Activated naive CD4-positive, alpha-beta T cell treated with anti-CD3 and anti-CD28 coated beads for 36 hours (primary cell): ENCODE results near the gene LACC1. TPM values are rescaled to one million over a fixed set of nuclear protein-coding genes. Genes with fewer than 3 reads are reported as not detected.
A peak's percentile ranks its signal among the peaks of the same experiment; 100 is the strongest.

Source experiments
- CTCF ChIA-PET: fragments of 350-600 bp; sonication (Branson Sonifier 250); formaldehyde crosslinking; loops from one replicate; lab custom pipeline; 2021; ENCODE audit warnings: antibody characterized with exemption; lab: Charles Lee
- DNase-seq: peaks from one replicate; pipeline ENCODE4 v3.0.0-alpha.2; 2020
- H3K27ac Mint-ChIP-seq: one replicate; pipeline ENCODE4 v1.8.0; 2021; ENCODE audit warnings: mild to moderate bottlenecking, mixed read lengths
- H3K27me3 Mint-ChIP-seq: one replicate; pipeline ENCODE4 v1.8.0; 2021; ENCODE audit warnings: low read depth, mixed read lengths
- H3K36me3 Mint-ChIP-seq: one replicate; pipeline ENCODE4 v1.8.0; 2021; ENCODE audit warnings: low read depth, mixed read lengths
- H3K4me1 Mint-ChIP-seq: one replicate; pipeline ENCODE4 v1.8.0; 2021; ENCODE audit warnings: low read depth, mixed read lengths
- H3K4me3 Mint-ChIP-seq: one replicate; pipeline ENCODE4 v1.8.0; 2021; ENCODE audit warnings: mild to moderate bottlenecking, moderate library complexity, mixed read lengths
- H3K9me3 Mint-ChIP-seq: one replicate; pipeline ENCODE4 v1.8.0; 2021; ENCODE audit warnings: mixed read lengths
- intact Hi-C: fragments of 100-400 bp; cut with micrococcal nuclease; formaldehyde crosslinking; loops from one replicate; pipeline ENCODE4 v1.15.1; 2023
- total RNA-seq, 2 experiments: library from RNA; stranded (reverse); gene quantifications; one replicate each; pipeline ENCODE4 v1.2.3, GENCODE V29; 2021

LACC1 gene
- total RNA-seq, 2 experiments from 2014 or later, result 2.3 to 3.1 TPM

DNA sequence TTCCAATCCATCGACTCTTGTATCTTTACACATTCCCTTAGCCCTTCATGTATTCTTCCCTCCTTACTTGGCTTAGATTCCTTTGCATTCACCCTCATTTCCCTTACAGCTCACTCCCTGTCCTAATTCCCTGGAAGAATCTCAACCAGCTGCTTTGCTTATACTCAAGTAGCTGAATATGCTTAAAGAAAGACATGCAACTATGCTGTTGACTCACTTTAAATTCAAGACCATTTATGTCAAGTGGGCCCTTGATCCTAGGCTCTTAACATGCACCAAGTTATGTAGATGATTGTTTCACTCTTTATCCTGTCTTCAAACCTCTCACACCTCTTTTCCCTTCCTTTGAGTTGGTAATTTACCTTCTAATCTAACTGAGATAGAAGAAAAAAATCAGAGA, 7.5 kb upstream of the LACC1 start:
- H3K4me1 Mint-ChIP-seq, result no peaks in the 10 kb centered on the region
- no peak overlapping the region for H3K4me3 Mint-ChIP-seq
- intact Hi-C loops, result loop anchor here (10.0 kb wide), 2 partner anchors 507 to 777 kb away; no protein-coding TSS in a partner anchor
- H3K27me3 Mint-ChIP-seq, result no peaks in the 10 kb centered on the region
- CTCF ChIA-PET, result no interaction called here
- H3K9me3 Mint-ChIP-seq, result no peaks in the 10 kb centered on the region
- DNase-seq, result no peak
- H3K27ac Mint-ChIP-seq, result no peak overlapping the region
- H3K36me3 Mint-ChIP-seq, result peaks cover 2% of the 10 kb centered on the region

DNA sequence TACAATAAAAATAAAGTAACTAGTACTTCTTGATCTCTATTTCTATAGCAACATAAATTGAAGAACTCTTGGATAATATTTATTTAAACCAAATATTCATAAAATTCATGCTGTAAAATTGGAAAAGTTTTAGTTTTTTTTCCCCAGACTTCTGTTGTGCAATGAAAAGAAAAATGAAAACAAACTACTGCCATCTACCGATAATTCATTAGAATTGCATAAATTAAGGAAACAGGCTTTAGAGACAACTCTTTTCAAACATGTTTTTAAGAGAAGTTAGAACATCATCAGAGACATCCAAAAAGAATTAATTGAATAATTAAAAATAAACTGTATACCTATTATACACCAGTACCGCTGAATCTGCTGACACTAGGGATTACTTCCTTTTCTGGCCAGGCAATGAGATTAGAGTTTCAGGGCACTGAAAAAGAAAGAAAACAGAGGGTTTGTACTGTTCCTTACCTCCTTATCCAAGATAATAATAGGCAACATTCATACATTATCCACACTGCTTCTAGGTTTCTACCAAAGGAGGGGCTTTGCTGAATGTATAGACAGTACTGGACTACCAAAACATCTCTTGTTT, 5.1 kb upstream of the LACC1 start:
- H3K27ac Mint-ChIP-seq, result no peak overlapping the region

DNA sequence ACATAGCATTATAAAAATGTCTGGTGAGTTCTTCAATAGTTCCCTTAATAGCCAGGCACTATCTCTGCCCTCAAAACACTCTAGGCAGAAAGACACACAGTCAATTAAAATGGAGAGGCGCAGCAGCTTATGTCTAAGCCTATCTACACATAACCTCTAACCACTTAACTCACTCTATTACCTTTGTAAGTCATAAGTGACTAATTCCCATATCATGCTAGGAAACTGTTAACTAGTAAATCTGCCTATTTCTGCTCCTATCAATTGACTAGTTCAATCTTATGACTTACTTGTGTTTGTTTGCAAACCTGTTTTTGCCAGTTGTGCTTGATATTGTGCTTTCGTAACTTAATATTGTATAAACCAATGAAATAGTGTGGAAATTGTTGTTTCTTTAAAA, 3.3 kb upstream of the LACC1 start:
- Mint-ChIP-seq H3K27me3 (peaks cover 8% of the 10 kb centered on the region), H3K4me1 (peaks cover 20% of the 10 kb centered on the region), H3K4me3 (no peak overlapping the region), H3K9me3 (no peaks in the 10 kb centered on the region), H3K36me3 (peaks cover 4% of the 10 kb centered on the region), H3K27ac (no peak overlapping the region)
- no peak for DNase-seq
- CTCF ChIA-PET, result interaction anchor here (0.6 kb wide), 1 partner anchor 968 kb away, joined by 4 read pairs; no protein-coding TSS in a partner anchor
- intact Hi-C loops, result loop anchor here (2.0 to 10.0 kb wide), 4 partner anchors 72 to 884 kb away; partner anchors contain the start of gene EPSTI1

More for the DNA sequence above, 5.1 kb upstream of the LACC1 start:
- H3K9me3 Mint-ChIP-seq, result no peaks in the 10 kb centered on the region
- DNase-seq, result no peak
- H3K27me3 Mint-ChIP-seq, result no peaks in the 10 kb centered on the region
- H3K4me3 Mint-ChIP-seq, result no peak overlapping the region
- no peaks in the 10 kb centered on the region for H3K36me3 Mint-ChIP-seq
- intact Hi-C loops, result loop anchor here (1.0 to 10.0 kb wide), 7 partner anchors 88 to 1279 kb away; partner anchors contain the start of genes ENOX1 and EPSTI1
- CTCF ChIA-PET, result interaction anchor here (1.3 kb wide), 1 partner anchor 70 kb away, joined by 4 read pairs; no protein-coding TSS in a partner anchor
- H3K4me1 Mint-ChIP-seq, result peaks cover 14% of the 10 kb centered on the region

DNA sequence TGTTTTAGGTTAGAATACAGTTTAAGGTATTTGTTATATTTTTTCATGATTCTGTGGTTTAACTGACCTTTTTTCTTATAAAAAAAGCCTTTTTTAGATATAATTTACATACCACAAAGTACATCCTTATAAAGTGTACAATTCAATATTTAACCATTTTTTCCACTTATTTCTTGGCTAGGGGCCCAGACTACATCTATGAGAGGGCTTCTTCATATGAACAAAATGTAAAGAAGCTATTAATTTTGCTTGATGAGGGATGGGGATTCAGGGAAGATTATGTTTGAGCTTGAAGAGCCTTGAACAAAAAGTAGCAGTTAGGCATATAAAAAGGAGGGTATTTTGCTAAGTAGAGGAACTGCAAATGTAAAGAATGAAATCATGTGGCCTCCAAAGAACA, 2.4 kb upstream of the LACC1 start:
- H3K4me1 Mint-ChIP-seq, result peaks cover 23% of the 10 kb centered on the region
- H3K4me3 Mint-ChIP-seq, result no peak overlapping the region
- H3K36me3 Mint-ChIP-seq, result peaks cover 4% of the 10 kb centered on the region
- no peaks in the 10 kb centered on the region for H3K9me3 Mint-ChIP-seq
- intact Hi-C loops, result loop anchor here (2.0 to 10.0 kb wide), 4 partner anchors 73 to 885 kb away; partner anchors contain the start of gene EPSTI1
- no peak for DNase-seq
- CTCF ChIA-PET, result interaction anchor here (0.7 kb wide), 1 partner anchor 212 kb away, joined by 3 read pairs; no protein-coding TSS in a partner anchor
- peaks cover 12% of the 10 kb centered on the region for H3K27me3 Mint-ChIP-seq
- no peak overlapping the region for H3K27ac Mint-ChIP-seq

DNA sequence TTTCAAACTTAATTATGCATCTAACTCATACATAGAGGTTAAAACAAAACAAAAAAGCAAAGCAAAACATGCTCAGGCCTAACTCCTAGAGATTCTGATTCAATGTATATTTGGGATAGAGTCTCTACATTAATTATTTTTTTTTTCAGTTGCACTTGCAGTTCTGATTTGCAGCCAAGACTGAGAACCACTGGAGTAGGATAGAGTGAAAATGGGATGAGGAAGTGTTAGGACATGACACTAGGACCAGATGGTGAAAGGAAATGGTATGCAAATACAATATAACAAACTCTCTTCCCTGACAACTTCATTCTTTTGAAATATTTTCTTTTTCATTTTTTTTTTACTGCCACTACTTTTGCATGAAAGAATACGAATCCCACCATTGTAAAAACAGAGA, 1.9 kb upstream of the LACC1 start:
- Mint-ChIP-seq H3K27me3 (peaks cover 12% of the 10 kb centered on the region), H3K4me1 (peaks cover 23% of the 10 kb centered on the region), H3K9me3 (no peaks in the 10 kb centered on the region), H3K36me3 (peaks cover 4% of the 10 kb centered on the region), H3K4me3 (no peak overlapping the region), H3K27ac (no peak overlapping the region)
- CTCF ChIA-PET, result interaction anchor here (0.7 kb wide), 2 partner anchors 213 to 638 kb away, joined by 3 to 4 read pairs; no protein-coding TSS in a partner anchor
- DNase-seq, result no peak
- intact Hi-C loops, result loop anchor here (2.0 to 10.0 kb wide), 4 partner anchors 73 to 885 kb away; partner anchors contain the start of gene EPSTI1

DNA sequence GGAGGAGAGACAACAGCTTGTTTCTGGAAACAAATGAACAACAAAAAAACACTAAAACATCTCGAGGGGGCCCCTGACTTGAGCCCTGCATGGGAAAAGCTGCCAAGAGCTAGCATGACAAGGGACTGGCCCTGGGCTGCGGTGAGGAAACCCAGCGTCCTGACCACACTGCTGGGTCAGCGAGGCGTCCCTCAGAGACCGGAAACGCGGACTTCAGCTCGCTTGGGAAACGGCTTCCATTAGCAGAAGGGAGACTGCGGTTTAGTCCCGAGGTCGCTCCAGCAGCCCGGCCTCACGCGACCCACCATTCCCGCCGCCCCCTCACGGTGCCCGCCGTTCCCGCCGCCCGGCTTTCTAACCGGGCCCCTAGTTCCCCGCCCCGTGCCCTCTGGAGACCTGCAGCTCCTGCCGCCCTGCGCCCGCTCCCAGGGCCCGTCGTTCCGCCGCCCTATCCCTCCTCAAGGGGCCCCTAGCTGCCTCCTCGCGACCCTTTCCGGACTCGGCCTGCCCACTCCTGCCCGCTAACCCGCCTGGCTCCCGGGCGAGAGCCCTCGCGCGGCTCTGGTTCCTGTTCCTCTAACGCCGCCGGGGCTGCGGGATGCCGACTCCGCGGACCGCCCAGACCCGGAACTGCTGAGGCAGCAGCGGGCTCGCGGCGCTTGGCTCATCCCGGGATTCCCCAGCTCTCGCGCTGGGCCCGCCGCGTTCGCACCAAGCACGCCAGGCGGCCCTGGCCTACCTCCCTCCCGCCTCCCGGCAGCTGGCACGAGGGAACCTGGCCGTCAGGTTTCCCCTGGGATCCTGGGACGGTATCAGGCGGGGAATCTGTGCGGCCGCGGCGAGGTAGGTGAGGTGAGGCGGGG, 581 bp upstream of the LACC1 start, which contains the start of gene CCDC122:
Gene CCDC122 (minus strand): TSS at position 849 of the 863 bp plus-strand sequence. CDS start 10,364 bp downstream, outside the sequence.
- intact Hi-C loops, result loop anchor here (1.0 to 10.0 kb wide), 4 partner anchors 263 to 887 kb away; partner anchors contain the start of gene EPSTI1
- H3K27me3 Mint-ChIP-seq, result peaks cover 12% of the 10 kb centered on the region
- CTCF ChIA-PET, result interaction anchor here (1.3 to 1.4 kb wide), 2 partner anchors 62 to 558 kb away, joined by 3 read pairs; no protein-coding TSS in a partner anchor

DNA sequence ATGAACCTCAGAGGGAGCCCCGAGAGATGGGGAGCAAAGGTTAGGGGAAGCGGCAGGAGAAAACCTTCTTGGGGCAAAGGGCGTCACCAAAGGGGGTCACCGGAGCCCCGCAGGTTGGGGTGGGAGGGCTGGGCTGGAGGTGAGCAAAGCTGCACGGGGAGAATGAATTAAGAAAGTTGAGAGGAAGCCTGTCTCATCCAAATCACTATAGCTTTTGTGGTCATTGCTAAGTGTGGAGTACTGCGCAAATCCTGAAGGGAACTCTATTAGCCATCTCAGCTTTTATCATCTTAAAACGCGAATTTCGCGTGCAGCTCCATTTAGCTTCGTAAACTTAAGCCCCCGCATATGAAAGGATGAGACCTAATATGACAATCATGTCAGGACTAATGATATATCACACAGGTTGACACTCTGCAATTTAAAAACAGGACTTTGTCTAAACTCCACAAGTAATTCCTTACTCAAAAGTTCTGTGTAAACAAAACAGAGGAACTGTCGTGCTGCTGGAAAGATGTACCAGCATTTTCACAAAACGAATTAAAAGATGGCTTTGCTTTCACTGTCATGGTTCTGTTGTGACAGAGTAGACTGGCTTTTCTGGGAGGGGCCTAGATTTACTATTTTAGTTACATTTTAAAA, 631 bp downstream of the LACC1 start:
- Mint-ChIP-seq H3K4me3 (peak overlapping the region; percentile 88), H3K4me1 (peaks cover 23% of the 10 kb centered on the region), H3K36me3 (peaks cover 4% of the 10 kb centered on the region), H3K9me3 (no peaks in the 10 kb centered on the region), H3K27me3 (peaks cover 12% of the 10 kb centered on the region), H3K27ac (peak overlapping the region; percentile 83)
- CTCF ChIA-PET, result interaction anchor here (0.6 to 1.4 kb wide), 3 partner anchors 84 to 1451 kb away, joined by 3 read pairs; no protein-coding TSS in a partner anchor
- intact Hi-C loops, result loop anchor here (5.0 kb wide), 1 partner anchor 697 kb away; the partner anchor contains the start of gene TSC22D1
- no peak for DNase-seq

More for the DNA sequence above, 581 bp upstream of the LACC1 start, which contains the start of gene CCDC122:
- Mint-ChIP-seq H3K9me3 (no peaks in the 10 kb centered on the region), H3K4me1 (peaks cover 23% of the 10 kb centered on the region), H3K36me3 (peaks cover 4% of the 10 kb centered on the region), H3K4me3 (peak within 1 kb of the TSS; percentile 88), H3K27ac (peak within 1 kb of the TSS; percentile 83)
- peak; percentile 86 for DNase-seq

DNA sequence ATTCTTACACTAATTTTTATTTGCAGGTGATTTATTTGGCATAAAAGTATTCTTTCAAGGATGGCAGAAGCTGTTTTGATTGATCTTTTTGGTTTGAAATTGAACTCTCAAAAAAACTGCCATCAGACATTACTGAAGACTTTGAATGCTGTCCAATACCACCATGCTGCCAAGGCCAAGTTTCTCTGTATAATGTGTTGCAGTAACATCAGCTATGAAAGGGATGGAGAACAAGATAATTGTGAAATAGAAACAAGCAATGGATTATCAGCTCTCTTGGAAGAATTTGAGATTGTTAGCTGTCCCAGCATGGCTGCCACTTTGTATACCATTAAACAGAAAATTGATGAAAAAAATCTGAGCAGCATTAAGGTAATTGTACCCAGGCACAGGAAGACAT, 1.2 kb downstream of the LACC1 start:
- no peak for DNase-seq
- no peaks in the 10 kb centered on the region for H3K9me3 Mint-ChIP-seq
- intact Hi-C loops, result loop anchor here (5.0 kb wide), 1 partner anchor 696 kb away; the partner anchor contains the start of gene TSC22D1
- CTCF ChIA-PET, result interaction anchor here (1.0 to 1.2 kb wide), 2 partner anchors 27 to 85 kb away, joined by 3 read pairs; no protein-coding TSS in a partner anchor
- H3K27ac Mint-ChIP-seq, result no peak overlapping the region
- H3K36me3 Mint-ChIP-seq, result peaks cover 4% of the 10 kb centered on the region
- H3K4me1 Mint-ChIP-seq, result peaks cover 23% of the 10 kb centered on the region
- H3K27me3 Mint-ChIP-seq, result peaks cover 12% of the 10 kb centered on the region
- H3K4me3 Mint-ChIP-seq, result no peak overlapping the region

DNA sequence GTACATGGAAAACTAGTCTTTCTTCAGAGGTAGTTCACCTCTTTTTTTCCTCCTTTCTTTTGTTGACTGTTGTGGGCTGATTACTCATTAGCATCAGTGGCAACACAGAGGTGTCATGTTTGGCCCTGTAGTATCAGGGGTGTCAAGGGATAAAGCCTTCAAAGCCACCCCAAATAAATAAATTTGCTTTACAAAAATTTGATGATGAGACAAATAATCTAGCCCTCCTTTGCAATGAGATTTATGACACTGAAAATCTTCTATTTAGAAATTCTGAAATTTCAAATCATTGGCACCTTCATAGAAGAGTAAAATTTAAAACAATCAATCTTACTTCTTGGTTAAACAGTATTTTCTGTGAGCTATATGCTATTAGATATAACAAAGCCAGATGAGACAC, 1.9 kb downstream of the LACC1 start:
- intact Hi-C loops, result loop anchor here (5.0 kb wide), 1 partner anchor 696 kb away; the partner anchor contains the start of gene TSC22D1
- Mint-ChIP-seq H3K27ac (no peak overlapping the region), H3K9me3 (no peaks in the 10 kb centered on the region), H3K4me3 (no peak overlapping the region), H3K4me1 (peaks cover 23% of the 10 kb centered on the region), H3K36me3 (peaks cover 4% of the 10 kb centered on the region), H3K27me3 (peaks cover 12% of the 10 kb centered on the region)
- CTCF ChIA-PET, result interaction anchor here (0.7 to 1.2 kb wide), 4 partner anchors 13 to 124 kb away, joined by 3 to 4 read pairs (median 4); no protein-coding TSS in a partner anchor
- no peak for DNase-seq

DNA sequence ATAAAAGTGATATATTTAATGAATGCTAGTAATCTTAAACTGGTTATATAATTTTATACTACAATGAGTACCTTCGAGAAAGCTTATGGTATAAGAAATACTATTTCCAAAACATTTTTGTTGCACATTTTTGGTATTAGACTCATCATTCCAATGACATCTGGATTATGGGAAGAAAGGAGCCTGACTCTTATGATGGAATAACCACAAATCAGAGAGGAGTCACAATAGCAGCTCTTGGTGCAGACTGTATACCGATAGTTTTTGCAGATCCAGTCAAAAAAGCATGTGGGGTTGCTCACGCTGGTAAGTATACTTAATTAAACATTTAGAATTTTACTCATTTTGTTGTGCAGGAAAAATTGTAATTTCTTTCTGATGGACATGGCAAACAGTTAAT, 3.9 kb downstream of the LACC1 start:
- intact Hi-C loops, result loop anchor here (5.0 kb wide), 1 partner anchor 694 kb away; the partner anchor contains the start of gene TSC22D1
- DNase-seq, result no peak
- Mint-ChIP-seq H3K4me3 (no peak overlapping the region), H3K36me3 (peaks cover 4% of the 10 kb centered on the region), H3K9me3 (no peaks in the 10 kb centered on the region), H3K27ac (no peak overlapping the region), H3K27me3 (peaks cover 12% of the 10 kb centered on the region), H3K4me1 (peaks cover 9% of the 10 kb centered on the region)
- CTCF ChIA-PET, result interaction anchor here (1.2 kb wide), 1 partner anchor 24 kb away, joined by 3 read pairs; no protein-coding TSS in a partner anchor

GRCh38 chr13:43884222-43884621, 4.5 kb downstream of the LACC1 start:
- CTCF ChIA-PET, result interaction anchor here (0.9 to 1.2 kb wide), 2 partner anchors 12 to 23 kb away, joined by 3 read pairs; no protein-coding TSS in a partner anchor
- Mint-ChIP-seq H3K27me3 (peaks cover 12% of the 10 kb centered on the region), H3K9me3 (no peaks in the 10 kb centered on the region), H3K36me3 (peaks cover 4% of the 10 kb centered on the region), H3K4me1 (peaks cover 8% of the 10 kb centered on the region), H3K4me3 (no peak overlapping the region), H3K27ac (no peak overlapping the region)
- intact Hi-C loops, result loop anchor here (5.0 kb wide), 1 partner anchor 693 kb away; the partner anchor contains the start of gene TSC22D1
- DNase-seq, result no peak
